Colonic mucosa (tissue), 4 donors: ENCODE measurements around the gene CRABP2. TPM values are rescaled to one million over a fixed set of nuclear protein-coding genes. Genes with fewer than 3 reads are reported as not detected.

Source experiments
- DNase-seq: peaks from one replicate; pipeline ENCODE4 v3.0.0-alpha.2; 2020
- H3K27ac ChIP-seq: fragments of 200-600 bp; one replicate; pipeline ENCODE4 v1.8.0; 2021
- H3K27me3 ChIP-seq: fragments of 200-600 bp; one replicate; pipeline ENCODE4 v1.8.0; 2021
- H3K36me3 ChIP-seq: fragments of 200-600 bp; one replicate; pipeline ENCODE4 v1.8.0; 2021
- H3K4me1 ChIP-seq: fragments of 200-600 bp; one replicate; pipeline ENCODE4 v1.8.0; 2021; ENCODE audit warnings: mild to moderate bottlenecking
- H3K4me3 ChIP-seq: fragments of 200-600 bp; one replicate; pipeline ENCODE4 v1.8.0; 2021
- H3K9ac ChIP-seq, 2 donors: one replicate each; pipeline ENCODE4 v1.7.0; 2013; ENCODE audit warnings: control low read depth in 2 of 2, low read depth in 2 of 2, low read length in 2 of 2
- H3K9me3 ChIP-seq: fragments of 200-600 bp; one replicate; pipeline ENCODE4 v1.8.0; 2021
- intact Hi-C: fragments of 100-400 bp; cut with DNase I; formaldehyde crosslinking; loops from one replicate; pipeline ENCODE4 v1.14.1; 2022
- total RNA-seq, 2 donors: library from RNA; stranded (reverse); fragmentation: NEBNext Ultra II Directional in 1 of 2; extraction: Animal tissue kit (Norgen Biotek cat#: 25700) in 1 of 2; gene quantifications; one replicate each; pipeline ENCODE4 v1.2.1, GENCODE V29; 2021
- TF ChIP-seq, protein P1 (sequence below): fragments of 200-600 bp; IDR thresholded peaks from one replicate; pipeline ENCODE4 v1.8.0; 2022; ENCODE audit warnings: antibody characterized with exemption, mild to moderate bottlenecking
- donor health status: healthy.
- donor health status: DM: no; HTN: no; CAD: no.
- donor health status: DM: no; HTN: no; CAD: no.

The CRABP2 gene
- total RNA-seq, 2 donors from 2014 or later, result 1.2 to 1.4 TPM

DNA sequence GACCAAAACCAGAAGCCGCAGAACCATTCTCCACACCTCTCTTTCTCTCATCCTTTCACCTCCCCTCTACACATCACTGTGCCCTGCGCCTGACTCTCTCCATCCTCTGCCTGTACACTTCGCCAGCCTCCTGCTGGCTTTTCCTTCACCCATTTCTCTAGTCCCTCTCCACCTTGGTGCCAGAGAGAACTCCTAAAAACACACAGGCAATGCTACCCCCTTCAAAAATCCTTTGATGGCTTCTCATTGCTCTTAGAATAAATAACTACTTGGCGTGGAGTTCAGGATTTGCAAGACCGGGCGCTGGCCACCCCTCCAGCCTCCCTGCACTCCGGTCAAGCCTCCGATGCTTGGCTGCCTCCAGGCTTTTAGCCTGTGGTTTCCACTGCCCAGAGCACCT lies 8.6 kb downstream of the CRABP2 start:
- no peak for DNase-seq
- TF ChIP-seq, protein P1, sequence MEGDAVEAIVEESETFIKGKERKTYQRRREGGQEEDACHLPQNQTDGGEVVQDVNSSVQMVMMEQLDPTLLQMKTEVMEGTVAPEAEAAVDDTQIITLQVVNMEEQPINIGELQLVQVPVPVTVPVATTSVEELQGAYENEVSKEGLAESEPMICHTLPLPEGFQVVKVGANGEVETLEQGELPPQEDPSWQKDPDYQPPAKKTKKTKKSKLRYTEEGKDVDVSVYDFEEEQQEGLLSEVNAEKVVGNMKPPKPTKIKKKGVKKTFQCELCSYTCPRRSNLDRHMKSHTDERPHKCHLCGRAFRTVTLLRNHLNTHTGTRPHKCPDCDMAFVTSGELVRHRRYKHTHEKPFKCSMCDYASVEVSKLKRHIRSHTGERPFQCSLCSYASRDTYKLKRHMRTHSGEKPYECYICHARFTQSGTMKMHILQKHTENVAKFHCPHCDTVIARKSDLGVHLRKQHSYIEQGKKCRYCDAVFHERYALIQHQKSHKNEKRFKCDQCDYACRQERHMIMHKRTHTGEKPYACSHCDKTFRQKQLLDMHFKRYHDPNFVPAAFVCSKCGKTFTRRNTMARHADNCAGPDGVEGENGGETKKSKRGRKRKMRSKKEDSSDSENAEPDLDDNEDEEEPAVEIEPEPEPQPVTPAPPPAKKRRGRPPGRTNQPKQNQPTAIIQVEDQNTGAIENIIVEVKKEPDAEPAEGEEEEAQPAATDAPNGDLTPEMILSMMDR, result no peak
- no peak overlapping the region for H3K4me3 ChIP-seq
- no peaks in the 10 kb centered on the region for H3K9me3 ChIP-seq
- intact Hi-C loops, result no loop called here
- no peak overlapping the region for H3K9ac ChIP-seq
- no peaks in the 10 kb centered on the region for H3K4me1 ChIP-seq
- H3K36me3 ChIP-seq, result no peaks in the 10 kb centered on the region
- no peak overlapping the region for H3K27ac ChIP-seq
- no peaks in the 10 kb centered on the region for H3K27me3 ChIP-seq

DNA sequence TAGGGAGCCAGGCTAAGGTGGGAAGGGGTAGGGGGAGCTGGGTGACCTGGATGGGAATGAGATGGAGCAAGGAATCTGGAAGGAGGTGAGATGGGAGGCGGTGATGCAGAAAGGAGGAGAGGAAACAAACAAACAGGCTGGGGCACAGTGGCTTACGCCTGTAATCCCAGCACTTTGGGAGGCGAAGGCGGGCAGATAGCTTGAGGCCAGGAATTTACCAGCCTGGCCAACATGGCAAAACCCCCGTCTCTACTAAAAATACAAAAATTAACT lies 10.8 kb downstream of the CRABP2 start:
- Histone ChIP-seq H3K27me3 (no peaks in the 10 kb centered on the region), H3K4me1 (peaks cover 1% of the 10 kb centered on the region), H3K9me3 (no peaks in the 10 kb centered on the region), H3K27ac (no peak overlapping the region), H3K4me3 (no peak overlapping the region), H3K36me3 (no peaks in the 10 kb centered on the region), H3K9ac (no peak overlapping the region)
- intact Hi-C loops, result no loop called here
- TF ChIP-seq, protein P1, result no peak
- no peak for DNase-seq

DNA sequence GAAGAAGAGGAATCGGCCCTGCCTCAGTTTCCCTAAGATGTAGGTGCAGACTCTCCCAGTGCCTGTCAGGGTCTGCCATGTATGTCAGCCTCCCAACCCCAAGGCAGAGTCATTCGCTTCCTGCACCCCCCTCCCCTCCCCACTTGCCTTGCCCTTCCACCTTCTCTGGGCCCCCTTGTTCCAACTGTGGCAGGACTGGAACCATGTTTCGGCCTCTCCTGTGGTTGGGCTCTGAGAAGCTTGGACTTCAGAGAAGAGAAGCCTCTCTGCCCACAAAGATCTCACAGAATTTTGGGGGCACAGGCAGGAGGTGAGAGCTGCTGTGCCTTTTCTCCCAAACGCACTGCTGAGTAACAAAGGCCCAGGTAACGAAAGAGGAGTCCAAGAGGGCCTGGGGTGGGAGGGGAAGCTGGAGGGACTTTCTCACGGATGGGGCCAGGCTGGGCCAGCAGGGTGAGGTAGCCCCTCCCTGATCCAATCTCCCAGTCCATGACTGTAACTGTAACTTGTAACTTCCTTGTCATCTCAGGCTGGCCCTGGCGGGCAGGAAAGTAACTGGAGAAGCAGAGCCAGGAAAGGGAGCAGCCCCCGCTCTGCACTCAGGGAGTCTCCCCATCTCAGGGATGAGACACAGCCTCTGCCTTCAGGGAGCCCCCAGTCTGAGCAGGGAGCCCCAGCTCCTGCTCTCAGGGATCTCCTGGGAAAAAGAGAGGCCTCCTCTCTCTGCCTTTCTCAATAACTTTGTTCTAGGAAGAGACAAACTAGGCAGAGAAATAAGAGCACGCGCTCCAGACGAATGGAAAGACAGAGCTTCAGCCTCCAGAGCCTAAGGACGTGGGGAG lies 11.3 kb downstream of the CRABP2 start:
- no peak overlapping the region for H3K27ac ChIP-seq
- no peak overlapping the region for H3K9ac ChIP-seq
- no peak overlapping the region for H3K4me3 ChIP-seq
- TF ChIP-seq, protein P1, result no peak
- peaks cover 7% of the 10 kb centered on the region for H3K4me1 ChIP-seq
- intact Hi-C loops, result no loop called here
- H3K9me3 ChIP-seq, result no peaks in the 10 kb centered on the region
- DNase-seq, result peak; percentile 36
- no peaks in the 10 kb centered on the region for H3K27me3 ChIP-seq
- no peaks in the 10 kb centered on the region for H3K36me3 ChIP-seq

DNA sequence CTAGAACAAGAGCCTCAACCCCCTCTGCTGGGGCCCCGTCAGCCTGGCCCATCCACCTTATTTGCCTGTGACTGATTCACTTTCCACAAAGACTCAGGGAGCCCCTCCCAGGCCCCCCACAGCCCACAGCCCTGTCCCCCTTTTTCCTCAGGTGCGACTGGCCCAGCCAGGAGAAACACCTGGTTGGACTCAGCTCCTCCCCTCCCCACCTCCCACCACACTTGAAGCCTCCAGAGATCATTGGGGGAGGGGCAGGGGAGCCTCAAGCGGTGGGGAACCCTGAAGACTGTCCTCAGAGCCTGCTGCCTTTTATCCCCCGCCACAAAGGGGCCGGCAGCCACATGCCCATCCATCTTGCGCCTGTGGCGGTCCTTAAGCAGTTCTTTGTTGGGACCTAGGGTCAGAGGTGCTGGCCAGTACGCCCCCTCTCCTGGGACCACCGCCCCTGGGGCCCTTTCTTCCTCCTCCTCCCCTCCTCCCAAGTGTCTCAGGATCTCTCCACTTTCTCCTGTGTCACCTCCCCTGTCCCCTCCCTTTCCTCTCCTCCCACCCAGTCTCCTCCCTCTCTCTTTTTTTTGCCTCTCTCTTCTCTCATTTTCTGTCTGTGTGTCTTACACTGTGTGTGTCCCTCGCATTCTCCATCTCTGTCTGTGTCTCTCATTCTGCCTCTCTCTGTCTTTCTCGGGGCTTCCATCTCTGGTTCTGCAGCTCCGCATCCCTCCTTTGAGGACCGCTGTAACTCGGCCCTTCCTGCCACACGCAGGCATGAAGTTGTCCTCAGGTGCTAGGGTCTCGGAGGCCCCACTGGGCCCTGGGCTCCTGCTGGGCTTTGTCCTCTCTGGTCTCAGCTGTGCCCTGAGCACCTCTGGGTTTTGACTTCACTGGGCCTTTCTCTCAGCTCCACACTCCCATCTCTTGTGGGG lies 12.2 kb downstream of the CRABP2 start:
- Histone ChIP-seq H3K9me3 (no peaks in the 10 kb centered on the region), H3K27me3 (no peaks in the 10 kb centered on the region), H3K36me3 (no peaks in the 10 kb centered on the region), H3K4me1 (peaks cover 7% of the 10 kb centered on the region), H3K4me3 (no peak overlapping the region), H3K27ac (no peak overlapping the region), H3K9ac (no peak overlapping the region)
- intact Hi-C loops, result no loop called here
- TF ChIP-seq, protein P1, result no peak
- no peak for DNase-seq

DNA sequence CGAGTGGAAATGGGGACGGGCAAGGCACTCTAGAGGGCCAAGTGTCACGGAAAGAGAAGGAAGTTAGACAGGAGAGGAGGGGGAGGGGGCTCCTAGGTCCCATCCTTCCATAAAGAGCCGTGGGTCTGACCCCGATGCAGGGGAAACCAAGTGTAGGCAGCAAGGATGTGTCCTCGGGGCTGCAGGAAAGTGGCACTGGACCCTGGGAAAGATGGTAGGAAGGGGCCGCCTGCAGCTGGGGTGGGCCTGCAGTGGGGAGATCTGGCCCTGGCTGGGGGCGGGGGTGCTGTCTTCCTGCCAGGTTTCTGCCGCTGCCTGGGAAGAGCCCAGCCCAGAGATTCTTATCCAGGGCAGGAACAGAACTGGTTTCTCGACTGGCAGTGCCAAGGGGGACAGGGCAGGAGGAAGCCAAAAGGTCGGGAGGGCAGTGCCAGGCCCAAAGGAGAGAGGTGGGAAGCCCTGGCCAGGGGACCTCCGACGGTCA lies 12.9 kb downstream of the CRABP2 start:
- no peaks in the 10 kb centered on the region for H3K36me3 ChIP-seq
- H3K27me3 ChIP-seq, result no peaks in the 10 kb centered on the region
- H3K9ac ChIP-seq, result no peak overlapping the region
- no peaks in the 10 kb centered on the region for H3K9me3 ChIP-seq
- H3K4me1 ChIP-seq, result peaks cover 7% of the 10 kb centered on the region
- TF ChIP-seq, protein P1, result no peak
- intact Hi-C loops, result no loop called here
- no peak for DNase-seq
- no peak overlapping the region for H3K27ac ChIP-seq
- H3K4me3 ChIP-seq, result no peak overlapping the region
